K562 (cell line): ENCODE results near the gene ASRGL1. TPM values are rescaled to one million over a fixed set of nuclear protein-coding genes. Genes with fewer than 3 reads are reported as not detected.

Experiments used
- ATAC-seq: fragments of 200-7000 bp; cut with Tn5 transposase; 3 replicates; pipeline ENCODE4 v1.9.1; 2020; ENCODE audit warnings: moderate library complexity
- BruUV-seq: library from RNA; stranded (reverse); fragments of 400-500 nt; replicated peaks from 2 replicates; lab custom pipeline; 2021; lab: Mats Ljungman, UMichigan
- CTCF ChIA-PET: fragments of 300-600 bp; formaldehyde crosslinking; extraction: SDS; loops from one replicate; lab custom pipeline; 2021; ENCODE audit warnings: low intra/inter-chr PET ratio; lab: Yijun Ruan, JAX
- POLR2A ChIA-PET: fragments of 300-600, 350-650 bp; sonication (Branson Sonifier 250); formaldehyde crosslinking; extraction: SDS; loops from one replicate; lab custom pipeline; 2021; ENCODE audit warnings: antibody characterized with exemption, inconsistent platforms; lab: Yijun Ruan, JAX
- DNase-seq, 4 experiments: peaks; one replicate each; pipeline versions ENCODE4 v3.0.0 to v3.0.0-alpha.2; 2011 to 2018; ENCODE audit warnings: low spot score in 3 of 4, mixed read lengths in 3 of 4; ENCODE audit errors: extremely low read depth in 1 of 4
- FAIRE-seq: peaks from 2 replicates; lab custom pipeline; 2011; peaks lifted over from hg19 to GRCh38; lab: Jason Lieb, UNC
- H2AFZ ChIP-seq: 2 replicates; pipeline ENCODE4 v1.6.0; 2011; ENCODE audit warnings: low read depth, low read length, control low read depth, inconsistent platforms
- H3K27ac ChIP-seq: fragments of 200-600 bp; 3 replicates; pipeline ENCODE4 v1.8.0; 2011; ENCODE audit warnings: low read depth, mild to moderate bottlenecking, control low read depth, inconsistent platforms, low read length, moderate library complexity, mixed read lengths; ENCODE audit errors: extremely low read depth
- H3K27me3 ChIP-seq, 2 experiments: fragments of 300-600 bp in 1 of 2; 2 replicates in 1 of 2; 3 replicates in 1 of 2; pipeline versions ENCODE4 v1.6.0 to v1.8.0; 2011; ENCODE audit warnings: inconsistent platforms in 2 of 2, low read length in 2 of 2, mild to moderate bottlenecking in 1 of 2, mixed read lengths in 1 of 2, moderate library complexity in 1 of 2; ENCODE audit not compliant: control insufficient read depth in 2 of 2, insufficient read depth in 2 of 2
- H3K36me3 ChIP-seq: fragments of 300-600 bp; 3 replicates; pipeline ENCODE4 v1.8.0; 2011; ENCODE audit warnings: mild to moderate bottlenecking, low read length, inconsistent platforms; ENCODE audit not compliant: control insufficient read depth, insufficient read depth
- H3K4me1 ChIP-seq, 2 experiments: fragments of 200-600 bp in 1 of 2; replicated peaks in 1 of 2; 2 replicates in 1 of 2; 3 replicates in 1 of 2; pipeline versions ENCODE4 v1.5.1 to v1.8.0; 2011; ENCODE audit warnings: inconsistent platforms in 2 of 2, low read length in 2 of 2, mild to moderate bottlenecking in 1 of 2, mixed read lengths in 1 of 2, moderate library complexity in 1 of 2; ENCODE audit not compliant: control insufficient read depth in 2 of 2, insufficient read depth in 2 of 2
- H3K4me2 ChIP-seq: 2 replicates; pipeline ENCODE4 v1.6.1; 2011; ENCODE audit warnings: low read length, control low read depth, inconsistent platforms, mixed read lengths; ENCODE audit not compliant: insufficient read depth
- H3K4me3 ChIP-seq: fragments of 200-600 bp; sonication (generic), shearing (Covaris generic); 2 replicates; pipeline ENCODE4 v1.5.1; 2016; ENCODE audit warnings: control low read depth, inconsistent platforms
- H3K79me2 ChIP-seq: fragments of 200-600 bp; 3 replicates; pipeline ENCODE4 v1.8.0; 2011; ENCODE audit warnings: low read length, inconsistent platforms; ENCODE audit not compliant: control insufficient read depth, insufficient read depth
- H3K9ac ChIP-seq, 2 experiments: 2 replicates each; pipeline versions ENCODE4 v1.6.0 to v1.6.1; 2011; ENCODE audit warnings: low read depth in 2 of 2, low read length in 2 of 2, control low read depth in 1 of 2, inconsistent platforms in 1 of 2, mild to moderate bottlenecking in 1 of 2, mixed read lengths in 1 of 2; ENCODE audit not compliant: insufficient read depth in 1 of 2
- H3K9me1 ChIP-seq: one replicate; pipeline ENCODE4 v1.6.0; 2011; ENCODE audit warnings: inconsistent platforms, mild to moderate bottlenecking, low read length, moderate library complexity; ENCODE audit not compliant: control insufficient read depth, insufficient read depth
- H3K9me3 ChIP-seq: replicated peaks from 2 replicates; pipeline ENCODE4 v1.5.1; 2011; ENCODE audit warnings: low read depth, low read length, inconsistent platforms; ENCODE audit not compliant: control insufficient read depth, insufficient read depth
- H4K20me1 ChIP-seq: replicated peaks from 2 replicates; pipeline ENCODE4 v1.6.1; 2011; ENCODE audit warnings: low read length, inconsistent platforms, mixed read lengths; ENCODE audit not compliant: control insufficient read depth, insufficient read depth
- EZH2 ChIP-seq: IDR thresholded peaks from 2 replicates; pipeline ENCODE4 v1.6.1; 2012; ENCODE audit warnings: low read depth, mild to moderate bottlenecking, inconsistent platforms, low read length, borderline replicate concordance
- HNRNPH1 ChIP-seq: fragments of 200-400 bp; formaldehyde crosslinking; optimal IDR thresholded peaks from 2 replicates; pipeline ENCODE3; 2017; ENCODE audit warnings: low read depth, mild to moderate bottlenecking, low read length, moderate library complexity
- KAT7 ChIP-seq: sonication (generic); formaldehyde crosslinking; IDR thresholded peaks from 2 replicates; pipeline ENCODE4 v1.8.0; 2022; ENCODE audit warnings: missing genetic modification reagents, mild to moderate bottlenecking, borderline replicate concordance
- NFE2 ChIP-seq: IDR thresholded peaks from 2 replicates; pipeline ENCODE4 v1.6.1; 2014; ENCODE audit warnings: antibody characterized with exemption, low read depth
- TFAP4 ChIP-seq: sonication (generic); formaldehyde crosslinking; IDR thresholded peaks from 2 replicates; pipeline ENCODE4 v1.8.0; 2022; ENCODE audit warnings: missing genetic modification reagents, mild to moderate bottlenecking, moderate library complexity, borderline replicate concordance
- ZNF277 ChIP-seq: fragments of 250-450 bp; sonication (Bioruptor Pico); IDR thresholded peaks from 2 replicates; pipeline ENCODE4 v1.8.0; 2022; ENCODE audit warnings: inconsistent platforms, mild to moderate bottlenecking, moderate library complexity, borderline replicate concordance
- ZNF707 ChIP-seq: fragments of 250-450 bp; sonication (Bioruptor Pico); conservative IDR thresholded peaks from 2 replicates; pipeline ENCODE4 v1.8.0; 2022; ENCODE audit warnings: inconsistent platforms, mild to moderate bottlenecking, moderate library complexity
- WGBS: fragments of 100-300 bp; shearing (Covaris generic); methylation state at CpG from one replicate; pipeline ENCODE4 v1.1.6; 2016; ENCODE audit warnings: low coverage, mixed read lengths; ENCODE audit not compliant: insufficient coverage; ENCODE audit errors: missing lambda C conversion rate; 5-methylcytosine and 5-hydroxymethylcytosine counted together
- in situ Hi-C: fragments of 300-500 bp; cut with MboI; formaldehyde crosslinking; loops from 4 replicates; pipeline ENCODE4 v1.15.0; 2018; ENCODE audit warnings: inconsistent platforms, mixed read lengths
- intact Hi-C: fragments of 100-400 bp; cut with micrococcal nuclease; formaldehyde crosslinking; loops from 2 replicates; pipeline ENCODE4 v1.14.2; 2022
- polyA plus RNA-seq, 8 experiments: library from polyadenylated mRNA; depleted of rRNA in 4 of 8; stranded (reverse) in 5 of 8; unstranded in 3 of 8; fragments of >200 nt; fragmentation: Nextera tagmentation in 2 of 8; fragmentation: Illumina TruSeq in 1 of 8; extraction: Ambion mirVana in 2 of 8; extraction: Trizol in 1 of 8; gene quantifications; 2 replicates each; pipeline versions ENCODE4 v1.2.1 to v1.2.3, GENCODE V29; 2011 to 2014; ENCODE audit warnings: inconsistent platforms in 1 of 8, missing spikeins in 1 of 8
- total RNA-seq, 7 experiments: library from RNA; depleted of rRNA in 6 of 7; stranded (reverse); fragments of >200 nt in 6 of 7; fragmentation: Illumina TruSeq in 2 of 7; extraction: Trizol in 2 of 7; gene quantifications; 2 replicates each; pipeline versions ENCODE4 v1.2.1 to v1.2.3, GENCODE V29; 2011 to 2021; ENCODE audit warnings: low replicate concordance in 1 of 7
- TF ChIP-seq, protein P1 (sequence below), 2 experiments: IDR thresholded peaks; 2 replicates each; pipeline ENCODE4 v1.6.1; 2011; ENCODE audit warnings: borderline replicate concordance in 1 of 2, control low read depth in 1 of 2, low read depth in 1 of 2, low read length in 1 of 2, mild to moderate bottlenecking in 1 of 2, mixed read lengths in 1 of 2, moderate library complexity in 1 of 2; ENCODE audit not compliant: insufficient read depth in 1 of 2, insufficient read length in 1 of 2, poor library complexity in 1 of 2, severe bottlenecking in 1 of 2; ENCODE audit errors: extremely low read depth in 1 of 2

The ASRGL1 gene
- total and polyA plus RNA-seq, 9 of the 15 experiments (the other 6 are each of a cell fraction or from before 2014, with no cell fraction given): 3.1 to 23.0 (median 11.2) TPM

DNA sequence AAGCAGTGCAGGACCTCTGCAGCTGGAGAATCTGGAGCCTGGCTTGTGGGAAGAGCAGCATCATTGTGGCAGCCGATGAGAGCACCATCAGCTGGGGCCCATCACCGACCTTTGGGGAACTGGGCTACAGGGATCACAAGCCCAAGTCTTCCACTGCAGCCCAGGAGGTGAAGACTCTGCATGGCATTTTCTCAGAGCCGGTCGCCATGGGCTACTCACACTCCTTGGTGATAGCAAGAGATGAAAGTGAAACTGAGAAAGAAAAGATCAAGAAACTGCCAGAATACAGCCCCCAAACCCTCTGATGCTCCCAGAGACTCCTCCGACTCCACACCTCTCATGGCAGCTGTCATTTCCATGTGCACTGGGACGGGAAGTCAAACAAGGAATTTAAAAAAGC is 35.6 kb downstream of the ASRGL1 start (continued):
- TF ChIP-seq, protein P1, sequence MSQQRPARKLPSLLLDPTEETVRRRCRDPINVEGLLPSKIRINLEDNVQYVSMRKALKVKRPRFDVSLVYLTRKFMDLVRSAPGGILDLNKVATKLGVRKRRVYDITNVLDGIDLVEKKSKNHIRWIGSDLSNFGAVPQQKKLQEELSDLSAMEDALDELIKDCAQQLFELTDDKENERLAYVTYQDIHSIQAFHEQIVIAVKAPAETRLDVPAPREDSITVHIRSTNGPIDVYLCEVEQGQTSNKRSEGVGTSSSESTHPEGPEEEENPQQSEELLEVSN (IDR thresholded peaks at IDR 0.05; ENCODE audit: borderline replicate concordance in 1 of 2, extremely low read depth in 1 of 2, insufficient read depth in 1 of 2, insufficient read length in 1 of 2, low read depth in 1 of 2, low read length in 1 of 2, poor library complexity in 1 of 2, severe bottlenecking in 1 of 2): no peak
- TF ChIP-seq HNRNPH1 (no peak), EZH2 (no peak), KAT7 (CRISPR knock-in tag) (no peak), ZNF277 (no peak), NFE2 (no peak)

- Histone ChIP-seq H3K27me3 (no peaks in the 10 kb centered on the region), H3K9ac (no peak overlapping the region), H3K4me1 (peaks cover 8 to 9% of the 10 kb centered on the region in 2 experiments; a peak in 4 of 5 replicates), H2AFZ (no peak overlapping the region), H3K4me3 (no peak overlapping the region), H3K4me2 (no peak overlapping the region), H3K9me1 (no peaks in the 10 kb centered on the region), H3K79me2 (no peaks in the 10 kb centered on the region), H3K36me3 (no peaks in the 10 kb centered on the region), H3K27ac (no peak overlapping the region), H3K9me3 (no peaks in the 10 kb centered on the region), H4K20me1 (no peaks in the 10 kb centered on the region)
- ChIA-PET CTCF (interaction anchor here (0.6 kb wide), 1 partner anchor 575 kb away, joined by 4 read pairs; no protein-coding TSS in a partner anchor), POLR2A (no interaction called here)
- WGBS: 81% methylated on average over 16 of the region's 18 CpGs
- peak; percentile 51; the same call in 1 of the 3 replicates for ATAC-seq
- BruUV-seq: no TSS peak
- intact Hi-C loops (loop anchor here (10.0 kb wide), 1 partner anchor 49 kb away; no protein-coding TSS in a partner anchor), in situ Hi-C loops (loop anchor here (5.0 kb wide), 1 partner anchor 36 kb away; the partner anchor contains the start of gene ASRGL1)
- TF ChIP-seq ZNF707 (CRISPR knock-in tag) (no peak), TFAP4 (CRISPR knock-in tag) (peak; percentile 18; the same call in 1 of the 2 replicates)
- no peak for FAIRE-seq
- no peak for DNase-seq
Measured at GRCh38 chr11:62373464-62374119, 36.3 kb downstream of the ASRGL1 start.
